K562 (cell line): ENCODE results near the gene NINJ2. TPM values are rescaled to one million over a fixed set of nuclear protein-coding genes. Genes with fewer than 3 reads are reported as not detected.

Source experiments
- CSDE1 ChIP-seq, 2 experiments: fragments of 450-650 bp; IDR thresholded peaks; 2 replicates each; pipeline ENCODE4 v1.6.1; 2016; ENCODE audit warnings: mild to moderate bottlenecking in 1 of 2
- E2F3 ChIP-seq: fragments of 250-450 bp; sonication (Bioruptor Pico); IDR thresholded peaks from 2 replicates; pipeline ENCODE4 v1.4.0; 2020; ENCODE audit warnings: mild to moderate bottlenecking
- FOXA1 ChIP-seq: fragments of 450-650 bp; IDR thresholded peaks from 2 replicates; pipeline ENCODE4 v1.6.1; 2016; ENCODE audit warnings: mild to moderate bottlenecking, borderline replicate concordance
- HNRNPLL ChIP-seq: fragments of 200-400 bp; formaldehyde crosslinking; IDR thresholded peaks from 2 replicates; pipeline ENCODE4 v1.6.1; 2017; ENCODE audit warnings: low read length, low read depth, mild to moderate bottlenecking; ENCODE audit not compliant: poor library complexity, severe bottlenecking
- MBD2 ChIP-seq: sonication (generic); IDR thresholded peaks from 2 replicates; pipeline ENCODE4 v1.6.1; 2016; ENCODE audit warnings: low read depth, borderline replicate concordance
- NKRF ChIP-seq: fragments of 450-650 bp; IDR thresholded peaks from 2 replicates; pipeline ENCODE4 v1.6.1; 2016; ENCODE audit warnings: borderline replicate concordance
- RERE ChIP-seq: sonication (generic); formaldehyde crosslinking; IDR thresholded peaks from 2 replicates; pipeline ENCODE4 v1.8.0; 2023; ENCODE audit warnings: missing genetic modification reagents, mild to moderate bottlenecking, borderline replicate concordance
- ZNF174 ChIP-seq: fragments of 250-450 bp; sonication (Bioruptor Pico); IDR thresholded peaks from 2 replicates; pipeline ENCODE4 v1.4.0; 2020; ENCODE audit warnings: mild to moderate bottlenecking
- ZNF436 ChIP-seq: fragments of 250-450, 450-650 bp; sonication (Bioruptor Pico); formaldehyde crosslinking; IDR thresholded peaks from 2 replicates; pipeline ENCODE4 v1.7.0; 2020; ENCODE audit warnings: mild to moderate bottlenecking
- ZSCAN29 ChIP-seq: fragments of 450-650 bp; IDR thresholded peaks from 2 replicates; pipeline ENCODE4 v1.6.1; 2017
- polyA plus RNA-seq, 8 experiments: library from polyadenylated mRNA; depleted of rRNA in 4 of 8; stranded (reverse) in 5 of 8; unstranded in 3 of 8; fragments of >200 nt; fragmentation: Nextera tagmentation in 2 of 8; fragmentation: Illumina TruSeq in 1 of 8; extraction: Ambion mirVana in 2 of 8; extraction: Trizol in 1 of 8; gene quantifications; 2 replicates each; pipeline versions ENCODE4 v1.2.1 to v1.2.3, GENCODE V29; 2011 to 2014; ENCODE audit warnings: inconsistent platforms in 1 of 8, missing spikeins in 1 of 8
- total RNA-seq, 7 experiments: library from RNA; depleted of rRNA in 6 of 7; stranded (reverse); fragments of >200 nt in 6 of 7; fragmentation: Illumina TruSeq in 2 of 7; extraction: Trizol in 2 of 7; gene quantifications; 2 replicates each; pipeline versions ENCODE4 v1.2.1 to v1.2.3, GENCODE V29; 2011 to 2021; ENCODE audit warnings: low replicate concordance in 1 of 7
- TF ChIP-seq, protein P1 (sequence below): sonication (generic); formaldehyde crosslinking; IDR thresholded peaks from 2 replicates; pipeline ENCODE4 v1.8.0; 2023; ENCODE audit warnings: mild to moderate bottlenecking, missing genetic modification reagents
- TF ChIP-seq, protein P2 (sequence below), 2 experiments: fragments of 150-350 bp in 1 of 2; IDR thresholded peaks; 2 replicates each; pipeline ENCODE4 v1.6.1; 2012 to 2016; ENCODE audit warnings: low read depth in 2 of 2, low read length in 2 of 2, mild to moderate bottlenecking in 1 of 2, moderate library complexity in 1 of 2

NINJ2 gene
- total and polyA plus RNA-seq, 9 of the 15 experiments (the other 6 are each of a cell fraction or from before 2014, with no cell fraction given): 2.6 to 16.0 (median 4.5) TPM

DNA sequence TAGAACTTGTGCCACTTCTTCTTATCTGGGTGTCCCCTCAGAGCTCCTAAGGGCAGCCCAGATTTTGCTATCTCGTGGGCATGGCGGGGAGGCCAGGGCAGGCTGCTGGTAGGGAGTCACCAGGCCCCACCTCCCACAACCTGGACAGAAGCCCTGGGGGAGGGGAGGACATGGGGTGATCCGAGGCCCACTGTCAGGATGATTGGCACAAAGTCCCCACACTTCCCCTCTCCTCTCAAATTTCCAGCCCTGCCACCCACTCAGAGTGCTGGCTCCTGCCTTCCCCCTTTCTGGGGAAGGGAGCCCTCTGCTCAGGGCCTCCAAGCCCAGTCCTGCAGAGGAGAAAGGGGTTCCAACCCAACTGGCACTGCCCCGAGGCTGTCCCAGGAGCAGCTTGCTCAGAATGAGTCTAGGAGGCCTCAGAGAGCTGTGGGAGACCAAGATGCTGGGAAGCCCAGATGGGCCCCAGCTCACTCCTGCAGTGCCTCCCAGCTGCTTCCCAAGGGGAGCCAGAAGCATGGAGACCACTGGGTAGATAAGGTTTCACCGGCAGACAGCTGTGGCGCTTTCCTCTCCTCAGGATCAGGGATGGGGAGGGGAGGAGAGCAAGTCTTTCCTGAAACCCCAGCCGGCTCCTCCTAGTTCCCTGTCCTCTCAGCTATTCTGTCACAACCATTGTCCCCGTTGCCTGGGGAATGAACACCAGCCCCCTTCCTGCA, 120.7 kb downstream of the NINJ2 start (continued):
- TF ChIP-seq, protein P1, sequence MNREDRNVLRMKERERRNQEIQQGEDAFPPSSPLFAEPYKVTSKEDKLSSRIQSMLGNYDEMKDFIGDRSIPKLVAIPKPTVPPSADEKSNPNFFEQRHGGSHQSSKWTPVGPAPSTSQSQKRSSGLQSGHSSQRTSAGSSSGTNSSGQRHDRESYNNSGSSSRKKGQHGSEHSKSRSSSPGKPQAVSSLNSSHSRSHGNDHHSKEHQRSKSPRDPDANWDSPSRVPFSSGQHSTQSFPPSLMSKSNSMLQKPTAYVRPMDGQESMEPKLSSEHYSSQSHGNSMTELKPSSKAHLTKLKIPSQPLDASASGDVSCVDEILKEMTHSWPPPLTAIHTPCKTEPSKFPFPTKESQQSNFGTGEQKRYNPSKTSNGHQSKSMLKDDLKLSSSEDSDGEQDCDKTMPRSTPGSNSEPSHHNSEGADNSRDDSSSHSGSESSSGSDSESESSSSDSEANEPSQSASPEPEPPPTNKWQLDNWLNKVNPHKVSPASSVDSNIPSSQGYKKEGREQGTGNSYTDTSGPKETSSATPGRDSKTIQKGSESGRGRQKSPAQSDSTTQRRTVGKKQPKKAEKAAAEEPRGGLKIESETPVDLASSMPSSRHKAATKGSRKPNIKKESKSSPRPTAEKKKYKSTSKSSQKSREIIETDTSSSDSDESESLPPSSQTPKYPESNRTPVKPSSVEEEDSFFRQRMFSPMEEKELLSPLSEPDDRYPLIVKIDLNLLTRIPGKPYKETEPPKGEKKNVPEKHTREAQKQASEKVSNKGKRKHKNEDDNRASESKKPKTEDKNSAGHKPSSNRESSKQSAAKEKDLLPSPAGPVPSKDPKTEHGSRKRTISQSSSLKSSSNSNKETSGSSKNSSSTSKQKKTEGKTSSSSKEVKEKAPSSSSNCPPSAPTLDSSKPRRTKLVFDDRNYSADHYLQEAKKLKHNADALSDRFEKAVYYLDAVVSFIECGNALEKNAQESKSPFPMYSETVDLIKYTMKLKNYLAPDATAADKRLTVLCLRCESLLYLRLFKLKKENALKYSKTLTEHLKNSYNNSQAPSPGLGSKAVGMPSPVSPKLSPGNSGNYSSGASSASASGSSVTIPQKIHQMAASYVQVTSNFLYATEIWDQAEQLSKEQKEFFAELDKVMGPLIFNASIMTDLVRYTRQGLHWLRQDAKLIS: no peak
- TF ChIP-seq RERE (CRISPR knock-in tag) (no peak), FOXA1 (no peak), HNRNPLL (no peak), CSDE1 (IDR thresholded peaks at IDR 0.05) (no peak), E2F3 (no peak), ZNF436 (no peak), MBD2 (no peak), ZNF174 (CRISPR knock-in tag) (no peak), ZSCAN29 (no peak), NKRF (no peak)
- TF ChIP-seq, protein P2, sequence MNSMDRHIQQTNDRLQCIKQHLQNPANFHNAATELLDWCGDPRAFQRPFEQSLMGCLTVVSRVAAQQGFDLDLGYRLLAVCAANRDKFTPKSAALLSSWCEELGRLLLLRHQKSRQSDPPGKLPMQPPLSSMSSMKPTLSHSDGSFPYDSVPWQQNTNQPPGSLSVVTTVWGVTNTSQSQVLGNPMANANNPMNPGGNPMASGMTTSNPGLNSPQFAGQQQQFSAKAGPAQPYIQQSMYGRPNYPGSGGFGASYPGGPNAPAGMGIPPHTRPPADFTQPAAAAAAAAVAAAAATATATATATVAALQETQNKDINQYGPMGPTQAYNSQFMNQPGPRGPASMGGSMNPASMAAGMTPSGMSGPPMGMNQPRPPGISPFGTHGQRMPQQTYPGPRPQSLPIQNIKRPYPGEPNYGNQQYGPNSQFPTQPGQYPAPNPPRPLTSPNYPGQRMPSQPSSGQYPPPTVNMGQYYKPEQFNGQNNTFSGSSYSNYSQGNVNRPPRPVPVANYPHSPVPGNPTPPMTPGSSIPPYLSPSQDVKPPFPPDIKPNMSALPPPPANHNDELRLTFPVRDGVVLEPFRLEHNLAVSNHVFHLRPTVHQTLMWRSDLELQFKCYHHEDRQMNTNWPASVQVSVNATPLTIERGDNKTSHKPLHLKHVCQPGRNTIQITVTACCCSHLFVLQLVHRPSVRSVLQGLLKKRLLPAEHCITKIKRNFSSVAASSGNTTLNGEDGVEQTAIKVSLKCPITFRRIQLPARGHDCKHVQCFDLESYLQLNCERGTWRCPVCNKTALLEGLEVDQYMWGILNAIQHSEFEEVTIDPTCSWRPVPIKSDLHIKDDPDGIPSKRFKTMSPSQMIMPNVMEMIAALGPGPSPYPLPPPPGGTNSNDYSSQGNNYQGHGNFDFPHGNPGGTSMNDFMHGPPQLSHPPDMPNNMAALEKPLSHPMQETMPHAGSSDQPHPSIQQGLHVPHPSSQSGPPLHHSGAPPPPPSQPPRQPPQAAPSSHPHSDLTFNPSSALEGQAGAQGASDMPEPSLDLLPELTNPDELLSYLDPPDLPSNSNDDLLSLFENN (IDR thresholded peaks at IDR 0.05; ENCODE audit: low read depth in 2 of 2, low read length in 2 of 2): no peak
